Coronary artery (tissue), 2 donors: Measurements from ENCODE around the gene KRTAP19-6.
"Not testable (repeated sequence)": the region's sequence is repeated elsewhere in the genome, so short reads cannot be mapped to it uniquely, and the experiment has no call there.

Experiments used
- DNase-seq: peaks from one replicate; pipeline ENCODE4 v3.0.0-alpha.2; 2017; ENCODE audit warnings: low spot score
- H3K27ac ChIP-seq, 2 donors: fragments of 200-600 bp; sonication (generic); one replicate each; pipeline ENCODE4 v1.5.1; 2016 to 2019
- H3K4me3 ChIP-seq: fragments of 200-600 bp; sonication (generic); 2 replicates; pipeline ENCODE4 v1.5.1; 2016; ENCODE audit warnings: mild to moderate bottlenecking, moderate library complexity
- TF ChIP-seq, protein P1 (sequence below): fragments of 200-600 bp; sonication (generic); IDR thresholded peaks from one replicate; pipeline ENCODE4 v1.5.1; 2019; ENCODE audit warnings: antibody characterized with exemption

Gene KRTAP19-6

DNA sequence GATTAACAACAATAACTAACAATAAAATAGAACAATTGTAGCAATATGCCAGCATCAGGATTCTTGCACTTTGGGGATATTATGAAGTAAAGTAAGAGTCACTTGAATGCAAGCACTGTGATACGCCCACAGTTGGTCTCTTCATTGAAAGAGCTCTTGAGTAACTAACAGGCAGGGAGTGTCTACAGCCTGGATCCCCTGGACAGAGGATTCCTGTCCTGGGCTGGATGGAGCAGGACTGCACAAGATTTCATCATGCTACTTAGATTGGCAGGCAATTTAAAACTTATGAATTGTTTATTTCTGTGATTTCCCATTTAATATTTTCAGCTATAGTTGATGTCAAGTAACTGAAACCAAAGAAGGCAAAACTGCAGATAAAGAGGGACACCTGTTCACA is 26.0 kb downstream of the KRTAP19-6 start:
- no peak overlapping the region for H3K27ac ChIP-seq
- no peak for DNase-seq
- H3K4me3 ChIP-seq, result no peak overlapping the region
- TF ChIP-seq, protein P1, sequence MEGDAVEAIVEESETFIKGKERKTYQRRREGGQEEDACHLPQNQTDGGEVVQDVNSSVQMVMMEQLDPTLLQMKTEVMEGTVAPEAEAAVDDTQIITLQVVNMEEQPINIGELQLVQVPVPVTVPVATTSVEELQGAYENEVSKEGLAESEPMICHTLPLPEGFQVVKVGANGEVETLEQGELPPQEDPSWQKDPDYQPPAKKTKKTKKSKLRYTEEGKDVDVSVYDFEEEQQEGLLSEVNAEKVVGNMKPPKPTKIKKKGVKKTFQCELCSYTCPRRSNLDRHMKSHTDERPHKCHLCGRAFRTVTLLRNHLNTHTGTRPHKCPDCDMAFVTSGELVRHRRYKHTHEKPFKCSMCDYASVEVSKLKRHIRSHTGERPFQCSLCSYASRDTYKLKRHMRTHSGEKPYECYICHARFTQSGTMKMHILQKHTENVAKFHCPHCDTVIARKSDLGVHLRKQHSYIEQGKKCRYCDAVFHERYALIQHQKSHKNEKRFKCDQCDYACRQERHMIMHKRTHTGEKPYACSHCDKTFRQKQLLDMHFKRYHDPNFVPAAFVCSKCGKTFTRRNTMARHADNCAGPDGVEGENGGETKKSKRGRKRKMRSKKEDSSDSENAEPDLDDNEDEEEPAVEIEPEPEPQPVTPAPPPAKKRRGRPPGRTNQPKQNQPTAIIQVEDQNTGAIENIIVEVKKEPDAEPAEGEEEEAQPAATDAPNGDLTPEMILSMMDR, result no peak

DNA sequence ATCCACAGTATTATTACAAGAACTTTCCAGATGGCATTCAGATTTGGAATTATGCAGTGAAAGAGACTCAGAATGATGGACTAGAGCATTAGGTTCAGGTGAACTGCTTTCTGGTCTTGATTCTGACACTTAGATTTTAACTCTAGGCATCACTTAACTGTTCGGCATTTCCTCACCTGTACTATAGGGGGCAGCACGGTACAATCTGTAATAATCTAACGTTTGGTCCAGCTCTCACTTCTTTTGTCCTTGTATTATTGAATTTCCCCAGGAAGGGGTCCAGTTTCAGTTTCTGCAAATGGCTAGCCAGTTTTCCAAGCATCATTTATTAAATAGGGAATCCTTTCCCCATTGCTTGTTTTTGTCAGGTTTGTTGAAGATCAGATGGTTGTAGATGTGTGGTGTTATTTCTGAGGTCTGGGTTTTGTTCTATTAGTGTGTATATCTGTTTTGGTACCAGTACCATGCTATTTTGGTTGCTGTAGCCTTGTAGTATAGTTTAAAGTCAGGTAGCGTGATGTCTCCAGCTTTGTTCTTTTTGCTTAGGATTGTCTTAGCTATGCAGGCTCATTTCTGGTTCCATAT is 36.0 kb downstream of the KRTAP19-6 start:
- DNase-seq, H3K27ac ChIP-seq, H3K4me3 ChIP-seq: not testable (repeated sequence)

DNA sequence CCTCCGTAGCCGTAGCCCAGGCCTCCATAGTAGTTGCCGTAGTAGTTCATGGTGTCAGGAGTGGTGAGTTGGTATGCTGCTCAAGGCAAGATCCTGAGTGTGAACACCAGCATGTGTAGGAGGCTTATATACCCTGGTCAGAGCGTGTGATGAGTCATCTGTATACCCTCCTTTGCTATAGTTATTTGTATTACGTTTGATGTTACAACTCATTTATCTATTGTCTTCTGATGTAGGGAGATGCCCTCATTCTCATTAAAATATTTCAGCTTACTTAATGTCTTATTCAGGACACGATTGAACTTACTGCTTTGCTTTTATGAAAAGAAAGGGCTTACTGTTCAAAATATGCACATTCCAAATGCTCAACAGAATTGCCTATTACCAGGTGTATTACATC is 39.6 kb downstream of the KRTAP19-6 start, which contains the start of gene KRTAP19-5:
KRTAP19-5 (minus strand) TSS at position 101 of the 400 bp plus-strand sequence; CDS start at position 50, 51 bp downstream.
- no peak within 1 kb of the TSS for H3K27ac ChIP-seq
- TF ChIP-seq, protein P1, result no peak
- DNase-seq, result no peak
- H3K4me3 ChIP-seq, result no peak within 1 kb of the TSS

DNA sequence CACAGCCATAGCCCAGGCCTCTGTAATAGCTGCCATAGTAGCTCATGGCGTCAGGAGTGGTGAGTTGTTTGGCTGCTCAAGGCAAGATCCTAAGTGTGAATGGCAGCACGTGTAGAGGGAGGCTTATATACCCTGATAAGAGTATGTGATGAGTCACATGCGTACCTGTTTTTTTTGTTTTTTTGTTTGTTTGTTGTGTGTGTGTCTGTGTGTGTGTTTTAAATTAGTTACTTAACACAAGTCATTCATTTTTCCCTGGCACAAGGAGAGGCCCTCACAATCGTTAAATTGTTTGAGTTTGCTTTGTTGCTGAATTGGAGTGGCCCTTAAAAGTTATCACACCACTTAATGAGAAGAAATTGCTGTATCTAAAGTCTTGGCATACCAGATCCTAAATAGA is 44.6 kb downstream of the KRTAP19-6 start, which contains the start of gene KRTAP19-4:
KRTAP19-4 (minus strand) TSS at position 101 of the 400 bp plus-strand sequence; CDS start at position 46, 55 bp downstream.
- Histone ChIP-seq H3K27ac (no peak within 1 kb of the TSS), H3K4me3 (no peak within 1 kb of the TSS)
- no peak for DNase-seq
- TF ChIP-seq, protein P1, result no peak

DNA sequence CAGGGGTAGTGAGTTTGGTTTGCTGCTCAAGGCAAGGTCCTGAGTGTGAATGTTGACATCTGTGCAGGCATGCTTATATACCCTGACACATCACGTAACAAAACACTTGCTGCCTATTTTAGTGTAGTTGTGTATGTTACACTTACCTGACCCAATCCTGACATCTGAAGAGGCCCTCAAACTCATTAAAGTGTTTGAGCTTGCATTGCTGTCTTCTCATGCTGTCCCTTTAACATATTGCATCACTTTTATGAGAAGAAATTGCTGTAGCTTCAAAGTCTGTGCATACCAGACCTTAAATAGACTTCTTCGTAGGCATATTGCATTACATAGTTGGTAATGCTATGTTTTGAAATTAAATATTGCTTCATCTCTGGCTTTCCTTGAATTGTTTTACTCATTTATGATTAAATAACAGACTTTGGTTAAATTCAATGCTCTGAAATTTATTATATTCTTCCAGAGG is 49.7 kb downstream of the KRTAP19-6 start, which contains the start of gene KRTAP19-3:
KRTAP19-3 (minus strand) TSS at position 51 of the 466 bp plus-strand sequence. CDS start 56 bp downstream, outside the sequence.
- H3K4me3 ChIP-seq, result no peak within 1 kb of the TSS
- no peak within 1 kb of the TSS for H3K27ac ChIP-seq
- TF ChIP-seq, protein P1, result no peak
- no peak for DNase-seq
